Inferior parietal cortex (tissue), 1 donor: ENCODE measurements around the gene SLC6A19.

Experiments
- DNase-seq: peaks from one replicate; pipeline ENCODE4 v3.0.0-alpha.2; 2016; ENCODE audit errors: extremely low spot score

The SLC6A19 gene

GRCh38 chr5:1244255-1244654 lies 42.9 kb downstream of the SLC6A19 start:
- DNase-seq, result no peak

DNA sequence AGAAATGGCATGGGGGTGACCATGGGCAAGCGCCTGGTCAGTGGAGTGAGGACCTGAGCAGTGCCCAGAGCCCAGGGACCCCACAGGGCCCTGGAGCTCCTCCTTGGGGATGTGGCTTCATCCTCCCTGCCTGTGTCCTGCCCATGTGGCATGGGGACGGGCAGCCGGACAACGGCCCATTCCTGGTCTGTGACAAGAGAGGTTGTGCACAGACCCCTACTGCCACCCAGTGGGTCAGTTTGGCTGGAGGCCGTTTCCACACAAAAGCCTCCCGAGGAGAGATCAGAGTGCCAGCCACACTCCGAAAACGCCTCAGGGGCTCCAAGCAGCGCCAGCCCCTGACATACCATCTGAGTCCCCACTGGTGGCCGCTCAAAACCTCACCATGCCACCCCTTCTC lies 43.6 kb downstream of the SLC6A19 start:
- no peak for DNase-seq

DNA sequence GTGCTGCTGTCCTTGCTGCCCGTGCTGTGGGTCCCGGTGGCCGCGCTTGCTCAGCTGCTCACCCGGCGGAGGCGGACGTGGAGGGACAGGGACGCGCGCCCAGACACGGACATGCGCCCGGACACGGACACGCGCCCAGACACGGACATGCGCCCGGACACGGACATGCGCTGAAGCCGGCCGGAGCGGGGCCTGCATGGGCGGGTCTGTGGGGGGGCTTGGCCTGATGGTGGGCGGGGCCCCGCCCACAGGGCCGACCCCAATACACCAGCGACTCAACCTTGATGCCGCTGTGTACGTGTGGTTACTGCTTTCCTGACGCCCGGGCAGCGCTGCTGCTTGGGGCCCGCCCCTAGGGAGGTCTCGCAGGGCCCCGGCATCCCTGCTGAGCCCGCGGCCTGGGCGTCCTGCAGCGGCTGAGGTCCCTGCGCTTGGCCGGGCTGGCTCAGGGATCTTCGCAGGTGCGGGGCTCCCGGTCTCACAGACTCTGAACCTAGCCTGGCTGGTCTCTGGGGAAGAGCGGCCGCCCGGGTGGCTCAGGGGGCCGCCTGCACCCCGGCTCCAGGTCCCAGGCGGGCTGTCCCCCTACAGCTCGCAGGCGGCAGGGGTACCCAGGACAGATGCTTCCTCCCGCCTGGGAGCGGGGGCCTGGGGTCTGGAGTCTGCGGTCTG lies 44.6 kb downstream of the SLC6A19 start:
- DNase-seq, result no peak

- DNase-seq, result no peak
These were observed 45.5 kb downstream of the SLC6A19 start for GRCh38 chr5:1246711-1247431.

DNA sequence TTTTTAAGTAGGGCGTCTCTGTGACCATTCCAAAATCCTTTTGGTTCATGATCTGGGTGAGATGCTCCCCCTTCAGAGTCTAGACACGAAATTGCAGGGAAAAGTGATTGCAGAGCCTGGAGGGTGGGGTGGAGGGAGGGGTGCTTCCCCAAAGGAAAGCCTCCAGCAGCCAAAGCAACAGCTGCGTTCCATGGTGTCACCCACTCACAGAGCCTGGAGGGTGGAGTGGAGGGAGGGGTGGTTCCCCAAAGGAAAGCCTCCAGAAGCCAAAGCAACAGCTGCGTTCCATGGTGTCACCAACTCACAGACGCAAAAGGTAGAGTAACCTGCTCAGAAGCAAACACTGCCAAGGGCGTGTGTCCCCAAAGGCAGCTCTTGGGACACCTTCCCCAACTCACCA lies 46.4 kb downstream of the SLC6A19 start:
- DNase-seq, result peak; percentile 16

DNA sequence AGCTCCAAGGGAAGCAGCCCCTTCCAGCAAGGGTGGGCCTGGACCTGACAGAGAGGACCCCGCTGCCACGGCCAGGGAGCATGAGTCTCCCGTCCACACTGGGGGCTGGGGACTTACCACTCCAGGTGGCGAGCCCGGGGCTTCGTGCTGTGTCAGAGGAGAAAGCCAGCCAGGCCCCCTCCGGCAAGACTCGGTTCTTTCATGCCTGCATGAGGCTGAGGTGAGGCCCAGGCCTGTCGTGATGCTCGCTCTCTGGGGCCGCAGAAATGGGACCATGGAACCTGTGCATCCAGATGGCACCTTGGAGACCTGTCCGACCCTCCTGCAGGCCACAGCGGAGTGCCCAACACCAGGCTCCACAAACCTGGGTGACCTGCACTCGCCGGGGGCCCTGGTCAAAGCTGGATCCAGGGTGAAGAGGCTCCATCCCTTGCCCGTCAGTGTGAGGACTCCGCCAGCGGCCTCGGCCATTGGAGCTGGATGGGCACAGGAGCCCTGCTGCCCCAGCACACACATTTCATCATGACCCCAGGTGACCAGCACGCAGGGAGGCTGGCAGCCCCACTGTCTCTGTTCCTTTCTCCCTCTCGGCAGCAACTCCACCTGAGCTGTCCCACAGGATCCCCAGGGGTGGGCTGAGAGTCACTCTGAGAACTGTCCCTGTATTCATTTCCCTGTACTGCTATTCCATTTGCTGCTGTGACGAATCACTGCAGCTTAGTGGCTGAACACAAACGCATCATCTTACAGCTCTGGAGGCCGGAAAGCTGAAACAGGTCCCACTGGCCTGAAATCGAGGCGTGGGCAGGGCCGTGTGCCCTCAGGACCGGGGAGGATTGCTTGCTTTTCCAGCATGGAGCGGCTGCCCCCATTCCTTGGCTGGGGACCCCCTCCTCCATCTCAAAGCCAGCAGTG lies 48.2 kb downstream of the SLC6A19 start:
- DNase-seq, result no peak

GRCh38 chr5:1251678-1252580 lies 50.5 kb downstream of the SLC6A19 start:
- no peak for DNase-seq

DNA sequence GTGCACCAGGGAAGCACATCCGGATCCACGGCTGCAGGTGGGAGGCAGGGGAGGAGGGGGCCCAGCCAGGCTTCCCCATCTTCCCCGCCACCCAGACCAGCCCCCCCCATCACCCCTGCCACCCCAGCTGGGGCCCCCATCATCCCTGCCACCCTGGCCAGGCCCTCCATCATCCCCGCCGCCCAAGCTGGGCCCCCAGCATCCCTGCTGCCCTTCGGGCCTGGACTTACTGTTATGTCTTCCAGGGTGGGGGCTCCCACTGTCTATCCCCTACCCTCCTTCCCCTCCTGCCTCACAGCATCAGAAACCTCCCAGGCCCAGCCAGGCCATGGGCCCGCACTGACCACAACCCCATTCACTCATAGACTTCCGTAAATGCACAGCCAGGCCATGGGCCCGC lies 51.3 kb downstream of the SLC6A19 start:
- no peak for DNase-seq

GRCh38 chr5:1253456-1254105 lies 52.2 kb downstream of the SLC6A19 start:
- DNase-seq, result no peak

DNA sequence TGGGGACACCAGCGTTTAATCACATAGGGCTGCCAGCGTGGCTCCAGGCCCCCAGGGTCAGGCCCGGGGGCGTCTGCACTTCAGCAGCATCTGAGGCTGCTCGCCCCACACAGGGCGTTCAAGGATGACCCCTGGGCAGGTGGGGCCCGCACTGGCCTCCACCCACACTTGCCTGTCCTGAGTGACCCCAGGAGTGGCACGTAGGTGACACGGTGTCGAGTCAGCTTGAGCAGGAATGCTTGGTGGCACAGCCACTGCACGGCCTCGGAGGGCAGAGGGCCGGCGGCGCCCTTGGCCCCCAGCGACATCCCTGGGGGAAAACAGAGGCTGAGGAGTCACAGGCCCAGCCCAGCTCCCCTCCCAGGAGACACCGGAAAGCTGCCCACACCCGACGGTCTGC lies 52.8 kb downstream of the SLC6A19 start:
- DNase-seq, result no peak

DNA sequence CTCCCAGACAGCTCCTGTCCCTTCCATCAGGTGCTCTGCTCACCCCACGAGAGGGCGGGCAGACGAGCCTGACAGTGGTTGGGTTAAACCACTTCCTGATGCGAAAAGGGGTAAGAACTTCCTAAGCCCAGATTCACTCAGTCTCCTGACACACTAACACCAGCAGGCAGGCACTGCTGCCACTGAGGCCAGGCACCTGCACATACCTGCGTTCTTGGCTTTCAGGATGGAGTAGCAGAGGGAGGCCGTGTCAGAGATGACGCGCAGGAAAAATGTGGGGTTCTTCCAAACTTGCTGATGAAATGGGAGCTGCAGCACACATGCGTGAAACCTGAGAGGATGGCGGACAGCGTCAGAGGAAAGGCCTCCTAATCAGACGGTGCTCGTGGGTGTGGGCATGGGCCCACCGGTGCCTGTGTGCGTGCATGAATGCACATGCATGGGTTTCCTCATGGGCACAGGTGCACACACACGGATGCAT lies 53.7 kb downstream of the SLC6A19 start:
- no peak for DNase-seq

DNA sequence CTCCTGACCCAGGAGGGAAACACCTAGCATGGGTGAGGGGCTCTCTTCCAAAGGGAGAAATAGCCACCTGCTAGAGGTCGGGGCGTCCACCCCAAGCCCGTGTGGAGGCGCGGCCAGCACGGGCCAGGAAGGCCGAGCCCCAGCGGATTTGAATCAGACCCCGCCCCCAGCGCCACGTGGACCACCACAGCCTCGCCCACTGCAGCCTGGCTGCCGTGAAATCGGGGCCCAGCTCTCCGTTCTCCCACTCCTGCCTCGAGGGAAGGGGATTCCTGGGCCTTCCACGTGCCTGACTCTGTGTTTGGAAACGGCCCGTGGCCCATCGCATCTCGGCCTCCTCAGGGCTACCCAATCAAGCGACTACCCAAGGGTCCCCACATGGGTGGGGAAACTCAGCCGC lies 55.4 kb downstream of the SLC6A19 start:
- DNase-seq, result no peak

DNA sequence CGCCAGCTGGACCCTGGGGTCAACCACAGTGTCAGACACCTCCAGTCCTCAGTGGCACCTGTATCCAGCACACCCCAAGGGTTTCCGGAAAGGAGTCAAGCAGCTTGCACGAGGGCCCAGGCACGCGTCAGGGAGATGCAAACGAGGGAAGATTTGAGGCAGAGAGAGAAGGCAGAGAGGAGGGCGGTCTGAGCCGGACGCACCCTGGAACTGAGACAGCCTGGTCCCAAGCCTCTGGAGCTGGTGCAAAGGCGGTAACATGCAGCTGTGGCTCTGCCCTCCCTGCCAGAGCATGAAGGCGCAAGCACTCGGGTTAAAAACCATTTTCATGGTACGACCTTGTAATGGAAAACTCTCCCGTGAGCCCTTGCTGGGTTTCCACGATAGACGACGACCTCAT lies 56.0 kb downstream of the SLC6A19 start:
- no peak for DNase-seq

GRCh38 chr5:1257841-1258240 lies 56.4 kb downstream of the SLC6A19 start:
- DNase-seq, result no peak

DNA sequence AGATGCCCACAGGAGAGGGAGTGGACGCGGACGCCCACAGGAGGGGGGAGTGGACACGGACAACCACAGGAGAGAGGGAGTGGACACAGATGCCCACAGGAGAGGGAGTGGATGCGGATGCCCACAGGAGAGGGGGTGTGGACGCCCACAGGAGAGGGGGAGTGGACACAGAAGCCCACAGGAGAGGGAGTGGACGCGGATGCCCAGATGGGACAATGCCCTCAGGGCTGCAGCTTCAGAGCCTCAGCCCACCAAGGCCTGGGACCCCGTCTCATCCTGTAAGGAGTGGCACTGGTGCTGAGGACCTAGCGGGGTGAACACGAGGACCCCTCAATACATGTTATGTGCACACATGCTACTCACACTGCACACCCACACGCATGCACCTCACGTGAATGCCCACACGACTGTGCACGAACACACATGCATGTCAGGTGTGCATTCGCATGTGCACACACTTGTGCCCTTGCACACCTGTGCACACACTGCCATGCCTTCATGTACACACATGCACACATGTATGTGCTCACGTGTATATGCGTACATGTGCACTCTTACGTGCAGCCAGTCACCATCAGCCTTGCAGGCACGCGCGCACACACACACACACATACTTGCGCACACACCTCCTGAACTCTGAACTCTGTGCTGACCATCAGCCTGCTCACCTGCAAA lies 58.5 kb downstream of the SLC6A19 start:
- no peak for DNase-seq

- DNase-seq, result no peak
These were observed 60.2 kb downstream of the SLC6A19 start for GRCh38 chr5:1261643-1262042.

- no peak for DNase-seq
These were observed 61.0 kb downstream of the SLC6A19 start for GRCh38 chr5:1262381-1262780.

- DNase-seq, result no peak
These were observed 62.8 kb downstream of the SLC6A19 start for GRCh38 chr5:1264211-1264610.

DNA sequence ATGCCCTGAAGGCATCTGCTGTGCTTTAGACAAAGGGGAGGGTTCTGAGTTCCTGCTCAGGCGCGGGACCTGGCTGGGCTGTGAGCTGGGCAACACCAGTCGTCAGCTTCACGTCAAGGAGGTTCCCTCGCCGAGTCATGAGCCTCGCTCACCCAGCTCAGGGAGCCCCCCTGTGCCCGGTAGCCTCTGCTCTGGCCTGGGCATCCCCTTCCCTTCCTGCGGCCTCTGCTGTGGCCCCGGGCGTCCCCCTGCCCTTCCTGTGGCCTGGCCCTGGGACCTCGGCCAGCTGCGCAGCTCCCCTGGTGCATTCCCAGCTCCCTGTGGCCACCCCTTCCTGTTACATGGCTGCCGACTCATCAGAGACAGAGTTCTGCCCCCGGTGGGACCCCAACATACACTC lies 63.6 kb downstream of the SLC6A19 start:
- no peak for DNase-seq
